Activated CD4-positive, alpha-beta T cell treated with anti-CD3 and anti-CD28 coated beads for 36 hours (primary cell): ENCODE results near the gene KCNK3. TPM values are rescaled to one million over a fixed set of nuclear protein-coding genes. Genes with fewer than 3 reads are reported as not detected.

ENCODE experiments used
- ATAC-seq: fragments of 200-7000 bp; cut with Tn5 transposase; one replicate; pipeline ENCODE4 v1.10.0; 2021; ENCODE audit warnings: mild to moderate bottlenecking, moderate library complexity
- CTCF ChIA-PET: fragments of 350-600 bp; sonication (Branson Sonifier 250); formaldehyde crosslinking; loops from one replicate; lab custom pipeline; 2021; ENCODE audit warnings: antibody characterized with exemption; lab: Charles Lee
- POLR2A ChIA-PET: fragments of 350-600 bp; sonication (Branson Sonifier 250); formaldehyde crosslinking; loops from one replicate; lab custom pipeline; 2021; ENCODE audit warnings: antibody characterized with exemption, inconsistent platforms; lab: Charles Lee
- DNase-seq: peaks from one replicate; pipeline ENCODE4 v3.0.0-alpha.2; 2020
- H3K27ac Mint-ChIP-seq: one replicate; pipeline ENCODE4 v1.8.0; 2021; ENCODE audit warnings: mixed read lengths
- H3K27me3 Mint-ChIP-seq: one replicate; pipeline ENCODE4 v1.8.0; 2021; ENCODE audit warnings: mixed read lengths
- H3K36me3 Mint-ChIP-seq: one replicate; pipeline ENCODE4 v1.8.0; 2021; ENCODE audit warnings: low read depth, mixed read lengths
- H3K4me1 Mint-ChIP-seq: one replicate; pipeline ENCODE4 v1.8.0; 2021; ENCODE audit warnings: mixed read lengths
- H3K4me3 Mint-ChIP-seq: one replicate; pipeline ENCODE4 v1.8.0; 2021; ENCODE audit warnings: mild to moderate bottlenecking, moderate library complexity, mixed read lengths
- H3K9me3 Mint-ChIP-seq: one replicate; pipeline ENCODE4 v1.8.0; 2021; ENCODE audit warnings: low read depth, mixed read lengths
- intact Hi-C, 2 experiments: fragments of 100-400 bp; cut with DNase I in 1 of 2; cut with micrococcal nuclease in 1 of 2; formaldehyde crosslinking; loops; one replicate each; pipeline versions ENCODE4 v1.14.2 to v1.15.1; 2022 to 2024; cut with DNase I, micrococcal nuclease
- total RNA-seq, 2 experiments: library from RNA; stranded (reverse); gene quantifications; one replicate each; pipeline ENCODE4 v1.2.3, GENCODE V29; 2021

Gene KCNK3
- total RNA-seq, 2 experiments from 2014 or later: not detected

- Mint-ChIP-seq H3K4me1 (no peaks in the 10 kb centered on the region), H3K27ac (no peak overlapping the region), H3K36me3 (no peaks in the 10 kb centered on the region), H3K9me3 (no peaks in the 10 kb centered on the region), H3K4me3 (no peak overlapping the region), H3K27me3 (no peaks in the 10 kb centered on the region)
- intact Hi-C loops: no loop called here
- CTCF ChIA-PET: interaction anchor here (0.5 kb wide), 1 partner anchor 17 kb away, joined by 3 read pairs; no protein-coding TSS in a partner anchor
- no peak for ATAC-seq
- POLR2A ChIA-PET: no interaction called here
- DNase-seq: no peak
These were observed 15.2 kb downstream of the KCNK3 start for GRCh38 chr2:26707747-26708146.

DNA sequence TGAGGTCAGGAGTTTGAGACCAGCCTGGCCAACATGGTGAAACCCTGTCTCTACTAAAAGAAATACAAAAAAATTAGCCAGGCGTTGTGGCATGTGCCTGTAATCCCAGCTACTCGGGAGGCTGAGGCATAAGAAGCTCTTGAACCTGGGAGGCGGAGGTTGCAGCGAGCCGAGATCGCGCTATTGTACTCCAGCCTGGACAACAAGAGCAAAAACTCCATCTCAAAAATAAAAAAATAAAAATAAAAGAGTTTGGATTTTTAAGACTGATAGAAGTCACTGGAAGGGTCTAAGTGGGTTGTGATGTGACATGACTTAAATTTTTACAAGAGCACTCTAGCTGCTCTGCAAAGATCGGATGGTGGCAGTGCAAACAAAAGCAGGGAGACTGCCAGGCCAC, 15.9 kb downstream of the KCNK3 start:
- Mint-ChIP-seq H3K4me1 (no peaks in the 10 kb centered on the region), H3K27ac (no peak overlapping the region), H3K9me3 (no peaks in the 10 kb centered on the region), H3K36me3 (no peaks in the 10 kb centered on the region), H3K27me3 (no peaks in the 10 kb centered on the region), H3K4me3 (no peak overlapping the region)
- DNase-seq (no peak), ATAC-seq (no peak)
- CTCF ChIA-PET: interaction anchor here (0.5 kb wide), 1 partner anchor 17 kb away, joined by 3 read pairs; no protein-coding TSS in a partner anchor
- intact Hi-C loops: no loop called here
- POLR2A ChIA-PET: no interaction called here

- H3K4me1 Mint-ChIP-seq: no peaks in the 10 kb centered on the region
- H3K36me3 Mint-ChIP-seq: no peaks in the 10 kb centered on the region
- POLR2A ChIA-PET: no interaction called here
- DNase-seq: no peak
- H3K27me3 Mint-ChIP-seq: no peaks in the 10 kb centered on the region
- ATAC-seq: no peak
- H3K27ac Mint-ChIP-seq: no peak overlapping the region
- no peak overlapping the region for H3K4me3 Mint-ChIP-seq
- CTCF ChIA-PET: interaction anchor here (0.6 to 0.7 kb wide), 2 partner anchors 33 to 71 kb away, joined by 3 read pairs; no protein-coding TSS in a partner anchor
- no peaks in the 10 kb centered on the region for H3K9me3 Mint-ChIP-seq
- intact Hi-C loops: no loop called here
These were observed 17.0 kb downstream of the KCNK3 start for GRCh38 chr2:26709323-26710110.

- Mint-ChIP-seq H3K27me3 (no peaks in the 10 kb centered on the region), H3K4me3 (no peak overlapping the region), H3K27ac (no peak overlapping the region), H3K9me3 (no peaks in the 10 kb centered on the region), H3K36me3 (no peaks in the 10 kb centered on the region), H3K4me1 (no peaks in the 10 kb centered on the region)
- CTCF ChIA-PET: interaction anchor here (0.7 kb wide), 1 partner anchor 33 kb away, joined by 3 read pairs; no protein-coding TSS in a partner anchor
- DNase-seq (no peak), ATAC-seq (no peak)
- intact Hi-C loops: no loop called here
- POLR2A ChIA-PET: no interaction called here
These were observed 17.6 kb downstream of the KCNK3 start for GRCh38 chr2:26710145-26710544.

DNA sequence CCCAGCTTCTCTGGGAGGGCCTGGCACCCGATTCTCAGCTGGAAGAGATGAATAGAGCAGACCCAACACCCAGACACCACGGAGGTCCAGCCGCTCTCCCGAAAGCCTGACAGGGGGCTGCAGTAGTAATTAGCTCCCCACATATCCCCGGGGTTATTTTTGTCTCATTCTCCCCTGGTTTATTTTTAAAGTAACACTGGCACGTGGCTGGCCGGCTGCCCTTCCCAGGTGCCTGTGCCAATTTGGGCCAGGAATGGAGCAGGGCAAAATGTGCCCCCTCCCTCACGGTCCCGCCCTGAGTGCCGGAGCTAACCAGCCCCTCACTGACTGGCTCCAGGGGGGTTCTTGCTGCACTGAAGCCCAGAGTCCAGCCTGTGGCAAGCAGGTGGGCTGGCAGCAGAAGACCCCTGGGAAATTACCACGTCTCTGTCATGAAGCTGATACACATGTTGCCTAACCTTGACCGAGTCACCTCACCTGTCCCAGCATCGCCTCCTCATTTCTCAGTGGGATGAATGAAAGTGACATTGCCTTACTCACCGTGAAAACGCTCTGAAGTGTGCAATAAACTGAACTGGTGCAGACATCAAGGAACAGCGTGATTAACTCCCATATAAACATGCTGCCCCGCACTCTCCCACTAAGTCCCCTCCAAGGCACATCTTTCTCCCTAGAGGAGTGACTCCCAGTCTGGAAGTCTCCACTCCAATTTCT, 18.4 kb downstream of the KCNK3 start:
- Mint-ChIP-seq H3K4me1 (no peaks in the 10 kb centered on the region), H3K9me3 (no peaks in the 10 kb centered on the region)
- POLR2A ChIA-PET: no interaction called here

GRCh38 chr2:26711457-26712161, 19.1 kb downstream of the KCNK3 start:
- ATAC-seq: no peak
- ChIA-PET CTCF (interaction anchor here (0.6 to 0.7 kb wide), 2 partner anchors 17 to 195 kb away, joined by 3 read pairs; no protein-coding TSS in a partner anchor), POLR2A (no interaction called here)
- Mint-ChIP-seq H3K4me3 (no peak overlapping the region), H3K9me3 (no peaks in the 10 kb centered on the region), H3K36me3 (no peaks in the 10 kb centered on the region), H3K4me1 (no peaks in the 10 kb centered on the region), H3K27ac (no peak overlapping the region), H3K27me3 (no peaks in the 10 kb centered on the region)
- no peak for DNase-seq
- intact Hi-C loops: no loop called here

More for the DNA sequence above, 18.4 kb downstream of the KCNK3 start:
- DNase-seq (no peak), ATAC-seq (no peak)
- CTCF ChIA-PET: interaction anchor here (0.6 kb wide), 2 partner anchors 196 to 486 kb away, joined by 3 read pairs; no protein-coding TSS in a partner anchor
- Mint-ChIP-seq H3K27ac (no peak overlapping the region), H3K27me3 (no peaks in the 10 kb centered on the region), H3K4me3 (no peak overlapping the region), H3K36me3 (no peaks in the 10 kb centered on the region)
- intact Hi-C loops: no loop called here

DNA sequence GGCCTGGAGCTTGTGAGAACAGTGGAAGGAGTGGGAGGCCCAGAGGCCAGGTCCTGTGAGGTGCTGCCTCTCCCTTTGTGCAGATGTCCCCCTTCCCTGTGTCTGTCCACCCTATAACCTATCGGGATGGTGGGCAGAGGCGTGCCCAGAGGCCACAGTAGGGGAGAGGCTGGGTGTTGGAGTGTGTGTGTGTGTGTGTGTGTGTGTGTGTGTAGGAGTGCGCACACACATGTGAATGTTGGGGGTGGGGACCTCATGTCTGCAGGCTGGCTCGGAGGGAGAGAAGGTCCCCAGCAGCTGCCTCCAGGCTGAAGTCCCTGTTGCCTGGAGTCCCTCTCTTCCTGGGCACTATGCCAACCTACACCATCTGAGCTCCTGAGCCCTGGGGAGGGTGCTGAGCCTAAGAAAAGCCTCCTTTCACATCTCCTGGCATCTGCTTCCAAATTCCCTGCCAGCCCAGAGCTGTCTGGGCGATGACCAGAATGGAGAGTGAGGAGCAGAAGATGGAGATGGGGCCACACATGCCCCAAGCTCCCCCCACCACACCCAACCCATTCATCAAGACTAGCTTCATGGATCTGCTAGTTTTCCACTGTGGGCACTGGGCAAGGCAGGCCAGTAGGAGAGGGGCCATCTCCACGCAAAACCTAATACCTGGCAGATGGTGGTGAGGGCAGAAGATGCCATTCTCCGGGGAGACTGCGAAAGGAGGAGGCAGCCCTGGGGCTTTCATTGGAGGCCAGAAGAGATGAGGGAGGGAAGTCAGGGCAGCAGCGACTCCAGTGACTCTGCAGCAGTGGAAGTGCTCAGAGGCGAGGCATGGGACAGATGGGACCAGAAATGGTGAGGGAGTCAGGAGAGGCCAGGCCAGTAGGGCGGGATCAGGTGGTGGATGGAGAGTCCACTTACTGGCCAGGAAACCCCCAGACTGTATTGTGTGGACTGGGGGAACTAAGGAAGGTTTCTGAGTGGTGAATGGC, 20.3 kb downstream of the KCNK3 start:
- POLR2A ChIA-PET: no interaction called here
- CTCF ChIA-PET: interaction anchor here (0.7 kb wide), 1 partner anchor 195 kb away, joined by 3 read pairs; no protein-coding TSS in a partner anchor
- ATAC-seq: no peak

GRCh38 chr2:26715528-26716270, 23.2 kb downstream of the KCNK3 start:
- no peak overlapping the region for H3K27ac Mint-ChIP-seq
- no peaks in the 10 kb centered on the region for H3K36me3 Mint-ChIP-seq
- CTCF ChIA-PET: no interaction called here
- H3K27me3 Mint-ChIP-seq: no peaks in the 10 kb centered on the region
- intact Hi-C loops: no loop called here
- no peaks in the 10 kb centered on the region for H3K9me3 Mint-ChIP-seq
- POLR2A ChIA-PET: no interaction called here
- no peaks in the 10 kb centered on the region for H3K4me1 Mint-ChIP-seq
- no peak overlapping the region for H3K4me3 Mint-ChIP-seq
- ATAC-seq (no peak), DNase-seq (no peak)

More for the DNA sequence above, 20.3 kb downstream of the KCNK3 start:
- DNase-seq: no peak
- Mint-ChIP-seq H3K4me3 (no peak overlapping the region), H3K4me1 (no peaks in the 10 kb centered on the region), H3K27me3 (no peaks in the 10 kb centered on the region), H3K9me3 (no peaks in the 10 kb centered on the region), H3K27ac (no peak overlapping the region), H3K36me3 (no peaks in the 10 kb centered on the region)
- intact Hi-C loops: no loop called here

DNA sequence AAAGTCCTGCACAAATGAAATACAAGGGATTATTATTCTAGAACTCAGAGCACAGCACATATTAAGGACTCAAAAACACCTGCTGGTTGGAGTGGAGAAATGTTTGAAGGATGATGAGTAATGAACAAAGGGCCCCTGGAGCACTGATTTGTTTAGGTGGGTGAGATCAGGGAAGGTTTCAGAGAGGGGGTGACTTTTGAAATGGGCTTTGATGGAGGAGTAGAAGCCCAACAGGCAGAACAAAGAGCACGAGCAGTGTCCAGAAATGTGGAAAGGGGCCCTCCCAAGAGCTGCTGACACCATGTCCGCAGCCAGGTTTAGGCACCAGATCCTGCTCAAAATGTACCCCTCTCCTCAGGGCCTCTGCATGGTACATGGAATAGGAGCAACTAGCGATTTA, 23.8 kb downstream of the KCNK3 start:
- ATAC-seq: no peak
- Mint-ChIP-seq H3K9me3 (no peaks in the 10 kb centered on the region), H3K27me3 (no peaks in the 10 kb centered on the region), H3K4me1 (no peaks in the 10 kb centered on the region), H3K4me3 (no peak overlapping the region), H3K27ac (no peak overlapping the region), H3K36me3 (no peaks in the 10 kb centered on the region)
- no peak for DNase-seq
- POLR2A ChIA-PET: no interaction called here
- CTCF ChIA-PET: no interaction called here
- intact Hi-C loops: no loop called here

DNA sequence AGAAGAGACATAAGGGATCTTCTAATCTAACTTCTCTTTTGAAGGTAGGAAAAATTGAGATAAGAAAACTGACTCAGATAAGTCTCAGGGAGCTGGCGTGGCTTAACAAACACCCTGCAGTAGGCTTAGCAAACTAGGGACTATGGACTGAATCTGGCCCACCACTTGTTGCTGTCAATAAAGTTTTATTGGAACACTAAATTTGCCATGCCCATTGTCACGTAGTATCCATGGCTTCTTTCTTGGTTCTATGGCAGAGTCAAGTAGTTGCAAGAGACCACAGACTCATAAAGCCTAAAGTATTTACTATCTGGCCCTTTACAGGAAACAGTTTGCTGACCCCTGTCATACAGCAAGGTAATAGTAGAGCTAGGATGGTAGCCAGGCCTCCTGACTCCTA, 24.2 kb downstream of the KCNK3 start:
- Mint-ChIP-seq H3K4me3 (no peak overlapping the region), H3K27ac (no peak overlapping the region), H3K36me3 (no peaks in the 10 kb centered on the region), H3K9me3 (no peaks in the 10 kb centered on the region), H3K27me3 (no peaks in the 10 kb centered on the region), H3K4me1 (no peaks in the 10 kb centered on the region)
- ATAC-seq: no peak
- DNase-seq: no peak
- CTCF ChIA-PET: no interaction called here
- intact Hi-C loops: no loop called here
- POLR2A ChIA-PET: no interaction called here
